ENCODE results near the gene KRT14.

- TF ChIP-seq, protein P1, sequence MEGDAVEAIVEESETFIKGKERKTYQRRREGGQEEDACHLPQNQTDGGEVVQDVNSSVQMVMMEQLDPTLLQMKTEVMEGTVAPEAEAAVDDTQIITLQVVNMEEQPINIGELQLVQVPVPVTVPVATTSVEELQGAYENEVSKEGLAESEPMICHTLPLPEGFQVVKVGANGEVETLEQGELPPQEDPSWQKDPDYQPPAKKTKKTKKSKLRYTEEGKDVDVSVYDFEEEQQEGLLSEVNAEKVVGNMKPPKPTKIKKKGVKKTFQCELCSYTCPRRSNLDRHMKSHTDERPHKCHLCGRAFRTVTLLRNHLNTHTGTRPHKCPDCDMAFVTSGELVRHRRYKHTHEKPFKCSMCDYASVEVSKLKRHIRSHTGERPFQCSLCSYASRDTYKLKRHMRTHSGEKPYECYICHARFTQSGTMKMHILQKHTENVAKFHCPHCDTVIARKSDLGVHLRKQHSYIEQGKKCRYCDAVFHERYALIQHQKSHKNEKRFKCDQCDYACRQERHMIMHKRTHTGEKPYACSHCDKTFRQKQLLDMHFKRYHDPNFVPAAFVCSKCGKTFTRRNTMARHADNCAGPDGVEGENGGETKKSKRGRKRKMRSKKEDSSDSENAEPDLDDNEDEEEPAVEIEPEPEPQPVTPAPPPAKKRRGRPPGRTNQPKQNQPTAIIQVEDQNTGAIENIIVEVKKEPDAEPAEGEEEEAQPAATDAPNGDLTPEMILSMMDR (IDR thresholded peaks at IDR 0.05; ENCODE audit: borderline replicate concordance, extremely low read depth, low read length, poor library complexity, severe bottlenecking), result no peak
- no peak for TF ChIP-seq EZH2 (IDR thresholded peaks at IDR 0.05; ENCODE audit: borderline replicate concordance, low read depth, low read length, severe bottlenecking)
Observed at GRCh38 chr17:41629826-41630670, 43.4 kb upstream of the KRT14 start.
